T-helper 22 cell (primary cell): Measurements from ENCODE around the gene DHTKD1.
"Not testable (repeated sequence)": the region's sequence is repeated elsewhere in the genome, so short reads cannot be mapped to it uniquely, and the experiment has no call there.

Source experiments
- DNase-seq: peaks from one replicate; pipeline ENCODE4 v3.0.0-alpha.2; 2020; ENCODE audit warnings: low read depth

DHTKD1 gene

DNA sequence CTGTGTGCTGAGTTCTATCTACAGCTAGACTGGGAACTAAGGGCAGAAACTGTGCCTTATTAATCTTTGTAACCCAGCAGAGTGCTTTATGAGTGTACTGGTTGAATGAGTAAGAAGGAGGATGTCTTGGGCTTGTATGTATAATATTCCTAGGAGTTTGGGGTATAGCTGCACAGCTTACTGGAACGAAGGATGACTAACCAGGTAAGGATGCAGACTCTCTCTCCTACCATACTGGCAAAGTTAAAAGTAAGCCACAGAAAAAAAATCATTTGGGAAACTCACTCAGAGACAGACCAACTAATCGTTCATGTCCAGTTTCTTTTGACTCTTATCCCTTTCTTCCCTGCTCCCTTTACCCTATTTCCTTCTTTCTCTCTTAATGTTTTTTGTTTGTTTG lies 1.4 kb upstream of the DHTKD1 start:
- no peak for DNase-seq

DNA sequence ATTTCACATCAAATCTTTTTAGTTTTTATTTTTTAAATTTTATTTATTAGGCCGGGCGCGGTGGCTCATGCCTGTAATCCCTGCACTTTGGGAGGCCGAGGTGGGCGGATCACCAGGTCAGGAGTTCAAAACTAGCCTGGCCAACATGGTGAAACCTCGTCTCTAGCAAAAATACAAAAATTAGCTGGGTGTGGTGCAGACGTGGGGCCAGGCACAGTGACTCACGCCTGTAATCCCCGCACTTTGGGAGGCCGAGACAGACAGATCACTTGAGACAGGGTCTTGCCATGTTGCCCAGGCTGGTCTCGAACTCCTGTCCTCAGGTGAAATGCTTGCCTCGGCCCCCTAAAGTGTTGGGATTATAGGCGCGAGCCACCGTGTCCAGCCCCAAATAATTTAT lies 2.7 kb downstream of the DHTKD1 start:
- DNase-seq = not testable (repeated sequence)

DNA sequence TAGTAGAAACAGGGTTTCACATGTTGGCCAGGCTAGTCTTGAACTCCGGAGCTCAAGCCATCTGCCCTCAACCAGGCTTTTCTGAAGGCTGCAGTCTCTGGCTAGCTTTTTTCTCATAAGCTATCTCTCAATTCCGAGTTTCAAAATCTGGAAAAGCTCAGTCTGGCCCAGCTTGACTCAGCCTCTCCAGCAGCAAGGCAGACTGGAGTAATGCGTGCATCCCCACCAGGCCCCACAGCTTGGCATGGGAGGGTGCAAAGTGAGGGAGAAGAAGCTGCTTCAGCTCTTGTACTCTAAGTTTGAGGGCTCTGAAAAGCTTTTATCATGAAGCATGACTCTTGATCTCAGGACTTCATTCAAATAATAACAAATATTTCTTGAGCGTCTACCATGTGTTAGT lies 4.8 kb downstream of the DHTKD1 start:
- no peak for DNase-seq

DNA sequence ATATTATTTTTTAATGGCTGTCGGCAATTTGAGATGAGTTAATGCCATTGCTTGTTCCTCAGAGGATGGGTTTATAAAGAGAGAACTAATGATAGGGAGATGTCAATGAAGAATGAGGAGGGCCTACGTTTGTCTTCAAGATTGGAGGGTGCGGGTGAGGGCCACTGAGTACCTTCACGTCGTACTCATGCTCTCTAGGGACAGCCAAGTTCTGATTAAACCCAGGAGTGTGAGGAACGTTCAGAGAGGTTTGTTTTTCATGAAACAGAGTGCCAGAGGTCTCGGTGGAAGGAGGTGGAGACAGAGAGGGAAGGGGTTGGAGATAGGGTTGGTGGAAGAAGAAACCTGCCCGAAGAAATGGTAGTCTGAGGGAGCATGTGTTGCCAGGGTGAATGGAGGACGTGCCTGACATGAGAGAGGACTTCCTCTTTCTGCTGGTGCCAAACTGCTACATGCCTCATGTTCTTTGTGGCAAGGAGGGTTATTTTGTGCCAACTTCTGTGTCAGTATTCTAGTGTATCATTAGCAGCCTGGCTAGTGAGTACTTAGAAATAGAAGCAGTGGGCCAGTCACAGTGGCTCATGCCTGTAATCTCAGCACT lies 8.9 kb downstream of the DHTKD1 start:
- no peak for DNase-seq

DNA sequence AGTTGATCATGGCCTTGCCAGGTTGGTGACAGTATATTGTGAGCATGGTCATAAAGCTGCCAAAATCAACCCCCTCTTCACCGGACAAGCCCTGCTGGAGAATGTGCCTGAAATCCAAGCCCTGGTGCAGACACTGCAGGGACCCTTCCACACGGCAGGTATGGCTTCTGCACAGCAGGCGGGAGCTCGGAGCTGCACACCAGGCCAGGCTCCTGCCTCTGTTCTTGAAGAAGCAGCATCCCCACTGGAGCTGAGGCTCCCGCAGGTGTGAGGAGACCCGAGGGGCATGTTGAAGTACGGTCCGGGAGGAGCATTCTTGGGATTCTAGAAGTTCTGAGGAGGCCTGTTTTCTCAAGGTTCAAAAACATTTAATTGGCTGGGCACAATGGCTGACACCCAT lies 12.7 kb downstream of the DHTKD1 start:
- DNase-seq = no peak

DNA sequence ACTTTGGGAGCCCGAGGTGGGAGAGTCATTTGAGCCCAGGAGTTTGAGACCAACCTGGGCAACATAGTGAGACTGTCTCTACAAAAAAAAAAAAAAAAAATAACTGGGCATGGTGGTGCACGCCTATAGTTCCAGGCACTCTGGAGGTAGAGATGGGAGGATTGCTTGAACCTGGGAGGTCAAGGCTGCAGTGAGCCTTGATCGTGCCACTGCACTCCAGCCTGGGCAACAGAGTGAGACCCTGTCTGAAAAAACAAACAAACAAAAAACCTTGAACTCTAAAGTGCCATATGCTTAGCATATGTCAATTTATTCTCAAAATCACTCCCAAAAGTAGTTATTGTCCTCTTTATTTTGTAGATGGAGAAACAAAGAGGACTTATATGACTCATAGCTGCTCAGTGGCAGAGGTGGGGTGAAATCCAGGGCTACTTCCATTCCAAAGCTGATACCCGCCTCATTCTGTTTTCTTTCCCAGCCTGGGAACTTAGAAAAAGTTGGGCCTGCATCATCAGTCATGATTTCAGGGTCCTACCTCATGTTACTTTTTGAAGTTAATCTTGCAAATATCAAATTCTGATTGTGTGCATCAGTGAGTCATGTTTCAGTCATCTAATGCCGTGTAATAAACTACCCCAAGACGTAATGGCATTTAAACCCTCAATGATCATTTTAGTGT lies 13.3 kb downstream of the DHTKD1 start:
- no peak for DNase-seq

DNA sequence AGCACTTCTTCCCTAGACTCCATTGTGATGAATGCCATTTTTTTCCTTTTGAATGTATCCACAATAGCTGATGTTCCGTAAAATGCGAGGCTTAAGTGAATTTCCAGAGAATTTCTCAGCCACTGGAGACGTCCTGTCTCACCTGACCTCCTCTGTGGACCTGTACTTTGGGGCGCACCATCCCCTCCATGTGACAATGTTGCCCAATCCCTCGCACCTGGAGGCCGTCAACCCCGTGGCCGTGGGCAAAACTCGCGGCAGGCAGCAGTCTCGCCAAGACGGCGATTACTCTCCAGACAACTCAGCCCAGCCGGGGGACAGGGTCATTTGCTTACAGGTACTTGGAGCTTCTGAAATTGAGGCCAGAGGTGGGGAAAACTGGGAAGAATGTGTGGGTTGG lies 20.2 kb downstream of the DHTKD1 start:
- DNase-seq = no peak

DNA sequence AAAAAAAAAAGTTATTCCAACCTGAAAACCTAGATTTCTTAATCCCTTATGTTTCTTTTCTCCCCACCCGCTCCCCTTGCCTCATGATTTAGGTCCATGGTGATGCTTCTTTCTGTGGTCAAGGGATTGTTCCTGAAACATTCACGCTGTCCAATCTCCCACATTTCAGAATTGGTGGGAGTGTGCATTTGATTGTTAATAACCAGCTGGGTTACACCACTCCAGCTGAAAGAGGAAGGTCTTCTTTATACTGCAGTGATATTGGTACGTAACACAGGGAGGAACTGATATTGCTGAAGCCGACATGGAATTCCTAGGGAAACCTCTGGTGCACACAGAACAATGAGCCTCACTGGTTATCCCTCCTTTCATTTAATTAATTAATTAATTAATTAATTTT lies 22.7 kb downstream of the DHTKD1 start:
- no peak for DNase-seq

DNA sequence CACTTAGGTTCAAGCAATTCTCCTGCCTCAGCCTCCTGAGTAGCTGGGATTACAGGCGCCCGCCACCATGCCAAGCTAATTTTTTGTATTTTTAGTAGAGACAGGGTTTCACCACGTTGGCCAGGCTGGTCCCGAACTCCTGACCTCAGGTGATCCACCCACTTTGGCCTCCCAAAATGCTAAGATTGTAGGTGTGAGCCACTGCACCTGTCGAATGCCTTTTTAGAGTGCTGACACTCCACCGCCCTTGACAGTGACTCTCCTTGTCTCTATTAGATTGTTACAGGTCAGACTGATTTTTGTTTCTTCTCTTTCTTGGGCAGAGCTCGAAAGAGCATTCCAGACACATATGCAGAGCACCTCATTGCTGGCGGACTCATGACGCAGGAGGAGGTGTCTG lies 28.6 kb downstream of the DHTKD1 start:
- not testable (repeated sequence) for DNase-seq

DNA sequence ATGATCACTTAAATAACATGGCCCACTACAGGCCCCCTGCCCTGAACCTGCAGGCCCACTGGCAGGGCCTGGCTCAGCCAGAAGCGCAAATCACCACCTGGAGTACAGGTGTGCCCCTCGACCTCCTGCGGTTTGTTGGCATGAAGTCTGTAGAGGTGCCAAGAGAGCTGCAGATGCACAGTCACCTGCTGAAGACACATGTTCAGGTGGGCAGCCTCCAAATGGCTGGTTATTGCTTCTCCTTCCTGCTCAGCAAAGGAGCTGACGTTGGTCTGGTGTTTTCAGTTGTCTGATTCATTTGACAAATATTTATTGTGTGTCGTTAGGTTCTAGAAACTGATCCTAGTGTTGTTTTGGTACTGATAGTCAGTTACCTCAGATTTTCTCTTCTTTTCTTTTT lies 29.0 kb downstream of the DHTKD1 start:
- no peak for DNase-seq

DNA sequence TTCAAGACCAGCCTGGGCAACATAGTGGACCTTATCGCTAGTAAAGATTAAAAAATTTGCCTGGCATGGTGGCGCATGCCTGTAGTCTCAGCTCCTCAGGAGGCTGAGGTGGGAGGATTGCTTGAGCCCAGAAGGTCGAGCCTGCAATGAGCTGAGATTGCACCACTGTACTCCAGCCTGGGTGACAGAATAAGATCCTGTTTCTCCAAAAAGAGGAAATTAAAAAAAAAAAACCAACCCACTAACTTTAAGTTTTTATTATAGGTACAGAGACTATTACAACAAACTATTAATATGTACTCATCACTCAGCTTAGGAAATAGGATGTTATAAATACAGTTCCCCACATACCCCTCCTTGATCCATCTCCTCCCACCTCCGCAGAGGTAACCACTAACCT lies 30.2 kb downstream of the DHTKD1 start:
- no peak for DNase-seq

DNA sequence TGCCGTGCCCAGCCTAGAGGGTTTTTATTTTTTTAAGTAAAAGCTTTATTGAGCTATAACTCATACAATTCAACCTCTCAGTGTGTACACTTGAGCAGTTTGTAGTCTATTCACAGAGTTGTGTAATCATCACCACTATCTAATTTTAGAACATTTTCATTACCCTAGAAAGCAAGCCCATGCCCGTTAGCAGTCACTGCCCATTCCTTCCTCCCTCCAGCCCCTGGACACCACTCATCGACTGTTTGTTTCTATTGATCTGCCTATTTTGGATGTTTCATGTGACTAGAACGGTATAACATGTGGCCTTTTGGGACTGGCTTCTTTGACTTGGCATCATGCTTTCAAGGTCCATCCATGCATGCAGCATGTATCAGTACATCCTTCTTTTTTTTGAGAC lies 35.0 kb downstream of the DHTKD1 start:
- no peak for DNase-seq

DNA sequence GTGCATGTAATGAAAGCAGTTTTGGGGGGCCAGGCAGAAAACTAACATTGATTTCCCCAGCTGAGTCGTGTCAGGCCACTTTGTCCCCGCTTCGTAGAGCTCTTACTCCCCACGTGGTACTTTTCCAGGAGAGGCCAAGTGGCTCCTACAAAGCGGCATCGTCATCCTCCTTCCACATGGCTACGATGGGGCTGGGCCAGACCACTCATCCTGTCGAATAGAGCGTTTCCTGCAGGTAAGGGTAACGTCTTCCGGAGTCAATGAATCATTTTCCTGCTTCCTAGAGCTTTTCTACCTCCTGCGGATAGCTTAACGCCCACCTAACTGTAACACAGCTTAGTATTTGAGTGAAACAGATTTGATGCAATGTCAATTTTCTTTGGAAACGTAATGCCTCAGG lies 39.0 kb downstream of the DHTKD1 start:
- no peak for DNase-seq

DNA sequence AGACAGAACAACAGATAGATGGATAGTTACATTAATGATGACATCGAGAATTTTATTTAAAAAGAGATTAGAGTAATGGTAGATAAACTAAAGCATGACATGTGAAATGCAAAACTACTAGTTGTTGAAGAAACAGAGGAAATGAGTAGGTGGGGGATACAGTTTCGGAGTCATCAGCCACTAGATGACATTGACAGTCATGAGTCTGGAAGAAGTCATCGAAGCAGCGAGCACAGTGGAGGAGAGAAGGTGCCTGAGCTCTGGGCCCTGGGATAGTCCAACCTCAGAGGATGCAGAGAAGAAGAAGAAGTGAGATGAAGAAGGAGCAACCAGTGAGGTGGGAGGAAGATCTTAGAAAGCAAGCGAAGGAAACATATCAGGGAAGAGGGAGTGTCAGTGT lies 40.5 kb downstream of the DHTKD1 start:
- no peak for DNase-seq

DNA sequence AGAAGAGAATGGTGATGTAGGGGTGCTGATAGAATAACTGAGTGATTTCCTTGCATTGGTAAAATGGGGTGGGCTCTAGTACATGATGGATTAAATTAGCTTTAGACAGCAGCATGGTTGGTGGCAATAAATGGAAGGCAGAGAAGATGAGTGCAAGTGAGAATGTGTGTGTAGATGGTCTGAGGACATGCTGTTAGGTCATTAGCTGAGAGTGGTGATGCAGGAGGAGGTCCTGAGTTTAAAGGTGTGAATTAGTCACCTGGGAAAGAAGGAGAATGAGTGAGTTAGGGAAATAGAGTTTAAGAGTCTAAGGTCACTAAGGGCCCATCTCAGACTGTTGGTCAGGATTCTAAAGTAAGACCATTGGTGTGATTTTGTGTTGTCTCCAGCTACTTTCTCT lies 42.8 kb downstream of the DHTKD1 start:
- no peak for DNase-seq

DNA sequence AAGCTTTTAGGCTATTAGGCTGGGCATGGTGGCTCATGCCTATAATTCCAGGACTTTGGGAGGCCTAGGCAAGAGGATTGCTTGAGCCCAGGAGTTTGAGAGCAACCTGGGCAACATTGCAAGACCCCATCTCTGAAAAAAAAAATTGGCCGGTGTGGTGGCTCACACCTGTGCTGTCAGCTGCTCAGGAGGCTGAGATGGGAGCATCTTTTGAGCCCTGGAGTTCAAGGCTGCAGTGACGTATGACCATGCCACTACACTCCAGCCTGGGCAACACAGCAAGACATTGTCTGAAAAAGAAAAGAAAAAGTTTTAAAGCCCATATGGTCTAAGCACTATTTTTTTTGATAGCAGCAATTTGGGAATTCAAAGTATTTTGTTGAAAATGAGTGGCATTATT lies 44.9 kb downstream of the DHTKD1 start:
- no peak for DNase-seq

DNA sequence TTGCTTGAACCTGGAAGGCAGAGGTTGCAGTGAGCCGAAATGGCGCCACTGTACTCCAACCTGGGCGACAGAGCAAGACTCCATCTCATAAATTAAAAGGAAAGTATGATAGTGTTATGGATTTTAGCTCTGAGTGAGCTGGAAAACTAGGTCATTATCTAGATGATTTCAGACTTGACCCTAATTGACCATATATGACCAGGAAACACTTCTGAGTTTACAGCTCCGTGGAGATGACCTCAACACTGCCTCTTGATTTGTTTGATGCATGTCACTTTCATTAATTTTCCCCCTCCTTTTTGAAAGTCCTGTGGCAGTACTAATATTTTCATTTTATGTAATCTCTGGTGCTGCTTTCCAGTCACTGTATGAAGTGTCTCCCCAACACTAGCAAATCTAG lies 52.9 kb downstream of the DHTKD1 start:
- DNase-seq = no peak

DNA sequence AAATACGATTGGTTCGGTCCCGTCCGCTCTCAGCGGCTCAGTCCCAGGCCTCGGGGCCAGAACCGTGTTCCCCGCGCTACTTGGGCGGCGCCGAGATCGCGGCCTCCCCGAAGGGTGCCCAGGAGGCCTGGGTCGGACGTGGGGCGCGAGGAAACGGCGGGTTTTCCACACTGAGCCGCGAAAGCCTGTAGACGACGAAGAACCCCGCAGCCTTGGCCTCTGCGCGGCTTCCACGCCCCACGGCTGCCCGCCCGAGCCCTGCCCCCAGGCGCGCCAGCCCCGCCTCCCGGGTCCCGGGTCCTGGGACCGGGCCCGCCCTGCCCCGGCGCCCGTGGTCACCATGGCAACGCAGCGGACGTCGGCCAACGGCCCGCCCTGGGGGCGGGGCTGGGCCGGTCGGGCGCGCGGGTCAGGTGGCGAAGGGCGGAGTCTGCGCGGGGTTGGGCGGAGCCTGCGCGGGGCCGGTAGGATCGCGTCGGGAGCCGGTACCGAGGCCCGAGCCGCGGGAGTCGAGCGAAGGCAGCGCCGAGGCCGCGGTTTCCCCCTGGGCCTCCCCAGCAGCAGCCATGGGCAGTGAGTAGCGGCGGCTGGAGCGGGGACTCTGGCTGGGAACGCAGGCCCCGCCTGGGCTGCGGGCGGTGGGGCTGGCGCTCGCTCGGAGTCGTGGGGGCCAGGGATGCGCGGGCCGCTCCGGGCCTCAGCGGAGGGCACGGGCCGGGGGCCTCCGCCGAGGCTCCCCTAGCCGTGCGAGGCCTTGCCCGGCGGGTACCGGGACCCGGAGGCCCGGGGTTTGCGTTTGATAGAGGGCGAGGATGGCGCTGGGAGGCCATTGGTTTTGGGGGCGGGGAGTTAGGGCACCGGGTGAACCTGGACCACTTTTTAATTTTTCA lies 60.7 kb downstream of the DHTKD1 start, which contains the start of gene SEC61A2:
SEC61A2 (plus strand) TSS at position 456 of the 890 bp plus-strand sequence; CDS start at position 567, 111 bp downstream.
- DNase-seq = peak; percentile 96

DNA sequence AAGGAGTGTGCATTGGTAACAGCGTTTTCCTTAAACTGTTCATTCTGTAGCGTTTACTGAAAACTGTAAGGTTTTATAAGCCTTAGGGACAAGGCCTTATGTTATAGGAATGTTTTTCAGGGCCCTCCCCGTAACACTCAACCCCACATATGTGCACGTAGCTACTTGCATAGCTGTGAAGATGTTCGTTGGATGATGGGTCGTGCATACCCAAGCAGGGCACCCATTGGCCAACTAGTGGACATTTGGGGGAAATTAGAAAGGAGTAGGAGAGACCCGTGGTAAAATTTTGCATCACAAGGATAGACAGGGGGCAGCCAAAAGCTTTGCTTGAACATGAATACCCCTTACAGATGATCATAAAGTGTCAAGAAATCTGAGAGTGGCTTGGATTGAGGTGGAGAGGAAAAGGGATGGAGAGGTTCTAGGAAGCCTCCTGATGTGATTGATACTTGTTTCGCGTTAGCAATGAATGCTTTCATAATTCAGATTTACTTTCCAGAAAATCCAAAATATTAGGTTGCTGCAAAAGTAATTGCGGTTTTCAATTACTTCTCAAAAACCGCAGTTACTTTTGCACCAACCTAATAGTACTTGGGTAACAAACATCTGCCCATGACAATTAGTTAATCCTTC lies 61.6 kb downstream of the DHTKD1 start:
- no peak for DNase-seq

DNA sequence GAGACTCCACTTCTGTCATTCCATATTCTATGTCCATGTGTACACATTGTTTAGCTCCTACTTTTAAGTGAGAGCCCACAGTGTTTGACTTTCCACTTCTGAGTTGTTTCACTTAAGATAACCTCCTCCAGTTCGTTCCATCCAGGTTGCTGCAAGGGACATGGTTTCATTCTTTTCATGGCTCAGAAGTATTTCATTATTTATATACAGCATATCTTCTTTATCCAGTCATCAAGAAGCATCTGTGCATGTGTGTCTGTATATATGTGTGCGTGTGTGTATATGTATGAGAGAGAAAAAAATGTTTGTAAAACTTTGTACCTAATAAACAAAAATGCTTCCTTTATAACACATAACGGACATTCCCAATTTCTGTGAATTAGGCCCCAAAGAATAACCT lies 66.9 kb downstream of the DHTKD1 start:
- DNase-seq = no peak

DNA sequence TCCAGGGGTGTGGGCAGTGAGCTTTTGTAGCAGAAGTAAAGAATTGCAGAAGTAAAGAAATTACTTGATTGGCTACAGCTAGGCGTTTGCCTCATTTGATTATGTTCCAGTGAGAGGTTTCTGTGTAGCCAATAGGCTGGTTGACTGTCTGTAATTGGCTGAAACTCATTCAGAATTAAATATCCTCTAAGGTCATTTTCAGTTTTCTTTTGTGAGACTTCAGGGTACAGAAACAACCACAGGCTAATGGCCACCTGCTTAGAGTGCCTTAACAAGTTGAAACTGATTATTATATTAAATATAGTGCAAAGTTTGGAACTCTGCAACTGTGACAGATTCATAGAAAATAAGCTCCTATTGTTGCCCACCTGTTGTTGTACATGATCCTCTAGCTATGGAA lies 71.3 kb downstream of the DHTKD1 start:
- DNase-seq = no peak

DNA sequence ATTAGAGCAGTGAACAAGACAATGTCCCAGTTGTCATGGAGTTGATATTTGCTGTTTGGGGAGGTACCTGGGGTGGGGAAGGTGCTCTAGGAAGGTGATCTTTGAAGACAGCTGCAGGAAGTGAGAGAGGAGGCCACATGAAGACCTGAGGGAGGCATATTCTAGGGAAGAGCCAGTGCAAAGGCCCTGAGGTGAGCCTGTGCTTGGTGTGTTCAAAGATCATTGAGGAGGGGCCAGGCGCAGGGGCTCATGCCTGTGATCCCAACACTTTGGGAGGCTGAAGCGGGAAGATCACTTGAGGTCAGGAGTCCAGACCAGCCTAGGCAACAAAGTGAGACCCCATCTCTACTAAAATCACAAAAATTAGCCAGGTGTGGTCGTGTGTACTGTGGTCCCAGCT lies 75.8 kb downstream of the DHTKD1 start:
- DNase-seq = no peak

DNA sequence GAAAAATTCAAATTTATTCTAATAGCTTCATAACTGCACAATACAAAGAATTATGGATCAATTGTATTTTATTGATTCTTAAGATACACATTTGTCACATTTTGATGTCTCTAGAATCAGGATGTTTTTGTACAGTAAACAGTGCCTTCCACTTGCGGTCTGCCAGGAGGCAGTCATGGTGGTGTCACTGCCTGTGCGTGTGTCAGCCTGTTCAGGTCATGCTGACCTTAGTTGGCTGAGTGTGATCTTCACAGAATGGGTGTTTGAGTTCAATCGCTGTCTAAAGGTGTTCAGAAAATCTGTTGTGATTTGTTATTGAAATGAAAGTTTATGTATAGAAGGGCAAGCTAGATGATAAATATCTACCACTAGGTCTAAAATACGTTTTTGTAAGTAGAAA lies 81.4 kb downstream of the DHTKD1 start:
- no peak for DNase-seq
